Gastrocnemius medialis (tissue), 4 donors: ENCODE results near the gene DUSP22. TPM values are rescaled to one million over a fixed set of nuclear protein-coding genes. Genes with fewer than 3 reads are reported as not detected.

Source experiments
- ATAC-seq, 2 donors: fragments of 150-250 bp; one replicate each; pipeline ENCODE4 v1.9.1; 2016
- DNase-seq, 2 donors: peaks; one replicate each; pipeline ENCODE4 v3.0.0-alpha.2; 2019
- H3K27ac ChIP-seq, 4 donors: fragments of 200-600 bp; sonication (generic); 1 replicate in 1 of 4; 2 replicates in 3 of 4; pipeline ENCODE4 v1.5.1; 2016 to 2018; ENCODE audit warnings: mild to moderate bottlenecking in 2 of 4, moderate library complexity in 1 of 4
- H3K27me3 ChIP-seq, 3 donors: fragments of 200-600 bp; sonication (generic) in 2 of 3; 1 replicate in 1 of 3; 2 replicates in 2 of 3; pipeline versions ENCODE4 v1.5.1 to v1.6.0; 2016 to 2019; ENCODE audit warnings: mild to moderate bottlenecking in 1 of 3, moderate library complexity in 1 of 3
- H3K36me3 ChIP-seq, 2 donors: fragments of 200-600 bp; sonication (generic) in 1 of 2; one replicate each; pipeline ENCODE4 v1.5.1; 2017 to 2018
- H3K4me1 ChIP-seq, 2 donors: fragments of 200-600 bp; sonication (generic) in 1 of 2; one replicate each; pipeline ENCODE4 v1.5.1; 2016 to 2017; ENCODE audit warnings: mild to moderate bottlenecking in 2 of 2
- H3K4me3 ChIP-seq, 4 donors: fragments of 200-600 bp; sonication (generic) in 3 of 4; 1 replicate in 1 of 4; 2 replicates in 3 of 4; pipeline ENCODE4 v1.5.1; 2016 to 2019; ENCODE audit warnings: mild to moderate bottlenecking in 2 of 4
- H3K9me3 ChIP-seq, 3 donors: fragments of 200-600 bp; sonication (generic) in 2 of 3; 1 replicate in 1 of 3; 2 replicates in 2 of 3; pipeline ENCODE4 v1.5.1; 2016 to 2019
- CTCF ChIP-seq, 5 experiments: fragments of 450-650 bp in 3 of 5; fragments of 200-600 bp in 2 of 5; sonication (generic) in 2 of 5; IDR thresholded peaks in 4 of 5; conservative IDR thresholded peaks in 1 of 5; 1 replicate in 4 of 5; 2 replicates in 1 of 5; pipeline ENCODE4 v1.5.1; 2016 to 2019; ENCODE audit warnings: antibody characterized with exemption in 5 of 5, mild to moderate bottlenecking in 3 of 5, moderate library complexity in 3 of 5
- POLR2A ChIP-seq, 2 donors: fragments of 450-650 bp; IDR thresholded peaks; one replicate each; pipeline ENCODE4 v1.6.1; 2017; ENCODE audit warnings: antibody characterized with exemption in 2 of 2, mild to moderate bottlenecking in 2 of 2, moderate library complexity in 2 of 2
- in situ Hi-C, 4 donors: fragments of 200-750 bp; cut with MboI; loops; one replicate each; pipeline versions ENCODE4 v1.15.0 to v1.8.0; 2017; ENCODE audit warnings: low sequenced_read_pairs in 4 of 4
- intact Hi-C: fragments of 100-400 bp; cut with DNase I; formaldehyde crosslinking; loops from one replicate; pipeline ENCODE4 v1.15.1; 2023; ENCODE audit warnings: low total_unique reads
- total RNA-seq, 4 donors: library from RNA; depleted of rRNA; stranded (reverse); fragments of >200 nt; gene quantifications; one replicate each; pipeline versions ENCODE4 v1.1.0 to v1.2.3, GENCODE V29; 2016

DUSP22 gene
- total RNA-seq, 4 donors from 2014 or later = 53.4 to 70.7 (median 61.3) TPM

- H3K4me3 ChIP-seq = no peak overlapping the region
- in situ Hi-C loops = no loop called here
- H3K4me1 ChIP-seq = no peaks in the 10 kb centered on the region
- H3K27me3 ChIP-seq = no peaks in the 10 kb centered on the region
- no peak overlapping the region for H3K27ac ChIP-seq
- H3K9me3 ChIP-seq = no peaks in the 10 kb centered on the region
- intact Hi-C loops = no loop called here
- TF ChIP-seq POLR2A (IDR thresholded peaks at IDR 0.05) (no peak), CTCF (IDR thresholded peaks at IDR 0.05 in 4 of 5, conservative IDR thresholded peaks at IDR 0.05 in 1 of 5) (no peak)
- no peaks in the 10 kb centered on the region for H3K36me3 ChIP-seq
- ATAC-seq = no peak
- no peak for DNase-seq
These were observed 29.4 kb downstream of the DUSP22 start for GRCh38 chr6:321536-322258.

GRCh38 chr6:322259-322930, 30.1 kb downstream of the DUSP22 start:
- no peaks in the 10 kb centered on the region for H3K36me3 ChIP-seq
- intact Hi-C loops = no loop called here
- no peaks in the 10 kb centered on the region for H3K27me3 ChIP-seq
- ATAC-seq = no peak
- no peak for DNase-seq
- TF ChIP-seq CTCF (IDR thresholded peaks at IDR 0.05 in 4 of 5, conservative IDR thresholded peaks at IDR 0.05 in 1 of 5) = no peak
- TF ChIP-seq POLR2A (IDR thresholded peaks at IDR 0.05) = no peak
- in situ Hi-C loops = no loop called here
- peaks cover 3 to 6% of the 10 kb centered on the region in 2 donors for H3K4me1 ChIP-seq
- no peak overlapping the region for H3K4me3 ChIP-seq
- H3K9me3 ChIP-seq = no peaks in the 10 kb centered on the region
- no peak overlapping the region for H3K27ac ChIP-seq

DNA sequence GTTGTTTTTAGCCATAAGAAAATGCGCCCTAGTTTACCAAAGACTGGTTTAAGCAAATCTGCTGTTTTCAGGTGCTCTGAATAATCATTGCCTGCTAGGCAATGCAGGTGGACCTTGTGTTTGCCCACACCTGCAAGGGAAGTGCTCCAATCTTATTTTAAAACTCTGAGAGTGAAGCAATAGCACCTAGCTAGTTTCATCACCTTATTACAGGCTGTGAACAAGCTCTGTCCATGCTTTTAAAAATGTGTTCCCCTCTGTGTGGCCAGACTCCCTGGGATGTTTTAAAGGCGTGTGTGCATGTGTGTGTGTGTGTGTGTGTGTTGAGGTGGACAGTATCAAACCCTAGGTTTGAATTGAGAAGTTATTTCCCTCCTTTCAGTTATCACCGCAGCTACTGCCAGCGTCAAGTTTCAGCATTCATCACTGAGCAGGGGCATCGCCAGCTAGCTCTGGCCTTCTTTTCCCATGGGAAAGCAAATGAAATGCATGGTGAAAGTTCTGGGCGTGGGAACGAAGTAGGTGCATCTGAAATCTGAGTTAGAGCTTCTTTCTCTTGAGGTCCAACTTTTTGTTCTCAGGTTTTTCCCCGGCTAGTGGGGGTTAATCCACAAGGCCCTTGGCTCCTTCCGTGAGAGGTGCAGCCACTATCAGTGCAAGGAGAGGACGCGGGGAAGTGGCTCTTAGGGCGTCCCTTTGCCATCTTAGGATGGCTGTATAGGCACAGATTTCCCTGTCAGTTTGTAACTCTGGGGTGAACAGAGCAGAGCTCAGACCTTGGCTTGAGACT, 30.8 kb downstream of the DUSP22 start:
- no peak for TF ChIP-seq CTCF (IDR thresholded peaks at IDR 0.05 in 4 of 5, conservative IDR thresholded peaks at IDR 0.05 in 1 of 5)
- peaks cover 7 to 12% of the 10 kb centered on the region in 2 donors for H3K4me1 ChIP-seq
- in situ Hi-C loops (no loop called here), intact Hi-C loops (no loop called here)
- H3K36me3 ChIP-seq = no peaks in the 10 kb centered on the region
- no peak overlapping the region for H3K27ac ChIP-seq
- ATAC-seq (no peak), DNase-seq (no peak)
- H3K9me3 ChIP-seq = no peaks in the 10 kb centered on the region
- no peaks in the 10 kb centered on the region for H3K27me3 ChIP-seq
- H3K4me3 ChIP-seq = no peak overlapping the region

DNA sequence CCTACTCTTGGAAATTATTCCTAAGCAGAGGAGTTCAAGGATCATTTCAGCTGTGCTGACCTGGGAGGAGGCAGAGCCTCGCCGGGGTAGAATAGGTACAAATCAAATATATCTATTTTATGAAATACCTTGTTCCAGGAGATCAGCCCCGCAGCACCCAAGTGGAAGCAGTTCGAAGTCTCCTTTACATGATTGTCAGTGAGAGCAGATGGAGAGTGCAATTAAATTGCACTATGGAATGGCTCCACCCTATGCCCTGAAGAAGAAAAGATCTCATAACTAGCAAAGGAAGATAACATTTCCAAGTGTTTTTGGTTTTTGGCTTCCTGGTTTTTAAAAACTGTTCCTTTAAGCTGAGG, 31.4 kb downstream of the DUSP22 start:
- no peak for DNase-seq
- no peak for TF ChIP-seq POLR2A (IDR thresholded peaks at IDR 0.05)
- TF ChIP-seq CTCF (IDR thresholded peaks at IDR 0.05 in 4 of 5, conservative IDR thresholded peaks at IDR 0.05 in 1 of 5) = no peak
- no peak overlapping the region for H3K4me3 ChIP-seq
- no peaks in the 10 kb centered on the region for H3K36me3 ChIP-seq
- no peaks in the 10 kb centered on the region for H3K9me3 ChIP-seq
- no peaks in the 10 kb centered on the region for H3K27me3 ChIP-seq
- in situ Hi-C loops (no loop called here), intact Hi-C loops (no loop called here)
- H3K27ac ChIP-seq = no peak overlapping the region
- peaks cover 7 to 12% of the 10 kb centered on the region in 2 donors for H3K4me1 ChIP-seq
- no peak for ATAC-seq
